ENCODE data around the gene F2R. TPM values are rescaled to one million over a fixed set of nuclear protein-coding genes. Genes with fewer than 3 reads are reported as not detected.
A peak's percentile ranks its signal among the peaks of the same experiment; 100 is the strongest.

The F2R gene
- total RNA-seq, 1 donor: 184 TPM

GRCh38 chr5:76690037-76690679 is 25.8 kb upstream of the F2R start:
- no peak for DNase-seq (ENCODE audit: low read depth)
- no peak overlapping the region for H3K4me3 ChIP-seq (ENCODE audit: low read depth, low read length)
- TF ChIP-seq, protein P1, sequence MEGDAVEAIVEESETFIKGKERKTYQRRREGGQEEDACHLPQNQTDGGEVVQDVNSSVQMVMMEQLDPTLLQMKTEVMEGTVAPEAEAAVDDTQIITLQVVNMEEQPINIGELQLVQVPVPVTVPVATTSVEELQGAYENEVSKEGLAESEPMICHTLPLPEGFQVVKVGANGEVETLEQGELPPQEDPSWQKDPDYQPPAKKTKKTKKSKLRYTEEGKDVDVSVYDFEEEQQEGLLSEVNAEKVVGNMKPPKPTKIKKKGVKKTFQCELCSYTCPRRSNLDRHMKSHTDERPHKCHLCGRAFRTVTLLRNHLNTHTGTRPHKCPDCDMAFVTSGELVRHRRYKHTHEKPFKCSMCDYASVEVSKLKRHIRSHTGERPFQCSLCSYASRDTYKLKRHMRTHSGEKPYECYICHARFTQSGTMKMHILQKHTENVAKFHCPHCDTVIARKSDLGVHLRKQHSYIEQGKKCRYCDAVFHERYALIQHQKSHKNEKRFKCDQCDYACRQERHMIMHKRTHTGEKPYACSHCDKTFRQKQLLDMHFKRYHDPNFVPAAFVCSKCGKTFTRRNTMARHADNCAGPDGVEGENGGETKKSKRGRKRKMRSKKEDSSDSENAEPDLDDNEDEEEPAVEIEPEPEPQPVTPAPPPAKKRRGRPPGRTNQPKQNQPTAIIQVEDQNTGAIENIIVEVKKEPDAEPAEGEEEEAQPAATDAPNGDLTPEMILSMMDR (IDR thresholded peaks at IDR 0.05; ENCODE audit: insufficient read depth, low read length): no peak

DNA sequence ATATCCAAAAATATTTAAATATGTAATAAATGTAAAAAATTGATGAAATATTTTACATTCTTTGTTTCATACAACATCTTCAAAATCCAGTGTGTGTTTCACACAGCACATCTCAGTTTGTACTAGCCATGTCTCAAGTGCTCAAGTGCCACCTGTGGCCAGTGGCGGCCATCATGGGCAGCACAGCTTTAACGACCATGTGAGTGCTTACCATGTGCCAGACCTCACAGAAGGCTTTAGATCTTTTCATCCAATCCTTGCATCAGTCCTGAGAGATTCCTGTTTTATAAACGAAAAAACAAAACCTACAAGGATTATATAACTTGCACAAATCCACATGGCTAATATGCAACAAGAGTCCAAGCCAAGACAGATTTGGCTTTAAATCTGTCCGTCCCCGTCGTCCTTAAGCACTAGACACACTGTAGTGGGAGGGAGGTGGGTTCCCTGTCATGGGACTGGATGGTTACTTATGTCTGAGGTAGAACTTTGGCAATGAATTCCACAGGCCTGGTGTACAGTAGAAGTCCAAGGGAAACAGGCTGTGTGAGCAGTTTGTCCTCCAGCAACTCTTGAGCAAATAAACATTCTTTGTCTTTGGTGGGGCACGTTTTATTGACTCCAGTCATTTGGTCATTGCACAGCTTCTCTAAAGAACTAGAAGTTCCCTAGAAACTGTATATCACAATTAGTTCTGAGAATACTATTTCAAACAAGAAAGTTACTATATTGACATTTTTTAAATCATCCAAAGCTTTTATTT is 25.0 kb upstream of the F2R start:
- DNase-seq (ENCODE audit: low read depth): peak; percentile 56

GRCh38 chr5:76691467-76692273 is 24.3 kb upstream of the F2R start:
- H3K4me3 ChIP-seq (ENCODE audit: low read depth, low read length): no peak overlapping the region
- TF ChIP-seq, protein P1 (IDR thresholded peaks at IDR 0.05; ENCODE audit: insufficient read depth, low read length): no peak
- peak; percentile 52 for DNase-seq (ENCODE audit: low read depth)

More for the DNA sequence above, 25.0 kb upstream of the F2R start:
- TF ChIP-seq, protein P1 (IDR thresholded peaks at IDR 0.05; ENCODE audit: insufficient read depth, low read length): no peak
- H3K4me3 ChIP-seq (ENCODE audit: low read depth, low read length): no peak overlapping the region

- TF ChIP-seq, protein P1 (IDR thresholded peaks at IDR 0.05; ENCODE audit: insufficient read depth, low read length): no peak
- no peak overlapping the region for H3K4me3 ChIP-seq (ENCODE audit: low read depth, low read length)
- DNase-seq (ENCODE audit: low read depth): no peak
Observed at GRCh38 chr5:76692274-76692540, 23.7 kb upstream of the F2R start.

GRCh38 chr5:76692651-76693050 is 23.3 kb upstream of the F2R start:
- TF ChIP-seq, protein P1 (IDR thresholded peaks at IDR 0.05; ENCODE audit: insufficient read depth, low read length): no peak
- no peak overlapping the region for H3K4me3 ChIP-seq (ENCODE audit: low read depth, low read length)
- no peak for DNase-seq (ENCODE audit: low read depth)

- no peak for DNase-seq (ENCODE audit: low read depth)
- TF ChIP-seq, protein P1 (IDR thresholded peaks at IDR 0.05; ENCODE audit: insufficient read depth, low read length): no peak
- no peak overlapping the region for H3K4me3 ChIP-seq (ENCODE audit: low read depth, low read length)
Observed at GRCh38 chr5:76693141-76693540, 22.8 kb upstream of the F2R start.
